Measurements from ENCODE around the gene DLK2.

Gene DLK2

DNA sequence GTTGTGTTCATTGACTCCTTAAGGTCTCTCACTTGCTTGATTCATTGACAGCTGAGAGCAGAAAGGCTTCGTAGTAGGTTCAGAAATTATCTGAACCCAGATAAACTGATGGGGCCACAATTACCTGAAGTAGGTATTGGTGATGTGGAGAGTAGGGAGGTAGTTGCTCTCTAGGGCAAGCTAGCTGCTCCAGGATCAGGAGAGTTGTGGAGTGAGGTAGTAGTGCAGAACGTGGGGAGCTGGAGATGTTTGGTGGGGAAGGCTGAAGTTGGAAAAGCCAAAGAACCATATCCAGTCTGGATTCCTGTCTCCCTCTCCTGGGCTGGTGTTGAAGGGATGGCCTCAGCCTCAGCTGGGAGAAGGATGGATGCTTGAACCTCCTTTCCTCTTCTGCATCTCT, 37.9 kb upstream of the DLK2 start:
- no peak overlapping the region for H3K4me3 ChIP-seq (ENCODE audit: low read length)
- no peaks in the 10 kb centered on the region for H3K27me3 ChIP-seq (ENCODE audit: insufficient read depth, low read length)
- H2AFZ ChIP-seq (ENCODE audit: low read depth, low read length): no peak overlapping the region
- H3K4me1 ChIP-seq (ENCODE audit: insufficient read depth, low read length): no peaks in the 10 kb centered on the region
- H3K36me3 ChIP-seq (ENCODE audit: insufficient read depth, low read length): peaks cover 10% of the 10 kb centered on the region
- H3K9me3 ChIP-seq (ENCODE audit: low read length): no peaks in the 10 kb centered on the region

DNA sequence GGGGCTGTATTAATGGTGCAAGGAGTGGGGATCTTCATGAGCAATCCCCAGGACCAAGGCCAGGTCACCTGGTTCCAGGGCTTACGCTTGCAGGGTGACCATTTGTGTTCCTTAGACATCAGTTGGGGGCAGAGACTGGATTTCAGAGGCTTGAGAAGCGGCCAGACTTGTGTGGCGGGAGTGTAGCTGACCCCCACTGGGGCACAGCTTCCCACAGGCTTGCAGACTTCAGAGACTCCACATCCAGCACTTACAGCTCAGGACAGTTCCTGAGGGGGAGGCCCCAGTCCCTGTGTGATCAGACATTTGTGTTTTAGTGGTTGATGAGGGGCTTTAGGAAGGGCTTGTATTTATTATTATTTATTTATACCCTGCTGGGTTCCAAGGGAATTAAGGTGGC, 37.3 kb upstream of the DLK2 start:
- H3K4me1 ChIP-seq (ENCODE audit: insufficient read depth, low read length): no peaks in the 10 kb centered on the region
- H2AFZ ChIP-seq (ENCODE audit: low read depth, low read length): no peak overlapping the region
- H3K9me3 ChIP-seq (ENCODE audit: low read length): no peaks in the 10 kb centered on the region
- H3K4me3 ChIP-seq (ENCODE audit: low read length): no peak overlapping the region
- no peaks in the 10 kb centered on the region for H3K27me3 ChIP-seq (ENCODE audit: insufficient read depth, low read length)
- peaks cover 4% of the 10 kb centered on the region for H3K36me3 ChIP-seq (ENCODE audit: insufficient read depth, low read length)

DNA sequence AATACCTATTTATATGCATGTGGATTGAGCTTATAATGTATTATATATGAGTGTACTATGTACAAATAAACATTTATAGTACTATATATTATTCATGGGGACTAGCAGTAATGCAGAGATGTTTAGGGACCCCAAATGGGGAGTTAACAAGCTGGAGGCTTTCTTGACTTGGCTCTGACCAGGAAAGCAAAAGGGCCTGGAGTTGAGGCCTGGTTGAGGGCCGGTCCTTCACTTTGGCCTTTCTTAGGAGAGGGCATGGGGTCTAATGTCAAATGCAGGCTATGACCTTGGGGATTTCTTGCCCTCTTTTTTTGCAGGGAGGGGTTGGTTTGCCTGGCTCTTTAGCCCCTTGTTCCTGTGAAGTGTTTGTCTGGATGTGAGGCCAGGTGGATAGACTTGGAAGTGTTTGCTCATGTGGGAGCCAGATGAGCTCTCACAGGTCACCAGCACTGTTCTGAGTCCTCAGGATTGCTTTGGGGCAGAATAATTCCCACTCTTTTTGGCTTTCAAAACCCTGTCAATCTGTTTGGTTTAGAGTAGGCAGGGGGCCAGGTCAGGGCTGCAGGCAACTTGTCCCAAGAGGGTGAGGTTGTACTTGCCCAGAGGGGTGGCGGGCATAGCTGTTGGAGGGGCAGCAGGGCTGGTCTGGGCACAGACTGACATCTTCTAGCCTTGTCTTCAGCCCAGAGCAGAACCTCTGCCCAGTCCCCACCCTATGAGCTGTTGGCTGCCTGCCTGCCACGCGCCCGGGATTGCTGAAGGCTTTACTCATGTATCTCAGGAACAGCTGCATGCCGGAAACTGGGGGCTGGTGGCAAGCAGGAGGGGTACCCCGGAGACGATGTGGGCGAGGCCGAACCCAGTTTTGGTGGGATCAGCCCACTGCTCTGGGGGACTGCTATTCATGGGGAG, 36.7 kb upstream of the DLK2 start:
- no peak overlapping the region for H3K4me3 ChIP-seq (ENCODE audit: low read length)
- no peaks in the 10 kb centered on the region for H3K4me1 ChIP-seq (ENCODE audit: insufficient read depth, low read length)
- no peaks in the 10 kb centered on the region for H3K9me3 ChIP-seq (ENCODE audit: low read length)
- no peak overlapping the region for H2AFZ ChIP-seq (ENCODE audit: low read depth, low read length)
- peaks cover 2% of the 10 kb centered on the region for H3K36me3 ChIP-seq (ENCODE audit: insufficient read depth, low read length)
- H3K27me3 ChIP-seq (ENCODE audit: insufficient read depth, low read length): no peaks in the 10 kb centered on the region

DNA sequence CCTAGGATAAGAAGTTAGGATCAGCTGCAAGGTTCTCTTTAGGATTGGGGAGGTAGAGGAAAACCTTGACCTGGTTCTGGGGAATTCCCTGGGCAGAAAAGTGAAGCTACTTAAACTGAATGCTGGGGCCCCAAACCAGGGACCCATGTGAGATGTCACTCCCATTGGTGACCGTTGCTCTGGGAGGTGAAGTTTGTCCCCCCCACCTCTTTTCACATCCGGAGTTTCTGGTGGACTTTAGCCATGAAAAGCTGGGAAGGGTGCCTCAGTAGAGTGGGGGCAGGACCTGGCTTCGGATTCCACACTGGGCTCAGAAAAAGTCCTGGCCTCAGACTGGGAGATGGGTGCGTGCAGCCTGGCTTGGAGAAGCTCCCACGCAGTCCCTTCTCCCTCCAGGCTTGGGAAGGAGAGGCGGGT, 35.2 kb upstream of the DLK2 start:
- no peak overlapping the region for H2AFZ ChIP-seq (ENCODE audit: low read depth, low read length)
- no peaks in the 10 kb centered on the region for H3K27me3 ChIP-seq (ENCODE audit: insufficient read depth, low read length)
- peaks cover 6% of the 10 kb centered on the region for H3K36me3 ChIP-seq (ENCODE audit: insufficient read depth, low read length)
- H3K4me3 ChIP-seq (ENCODE audit: low read length): no peak overlapping the region
- H3K9me3 ChIP-seq (ENCODE audit: low read length): no peaks in the 10 kb centered on the region
- H3K4me1 ChIP-seq (ENCODE audit: insufficient read depth, low read length): no peaks in the 10 kb centered on the region

GRCh38 chr6:43489277-43490072, 34.1 kb upstream of the DLK2 start:
- Histone ChIP-seq H3K9me3 (ENCODE audit: low read length) (no peaks in the 10 kb centered on the region), H3K4me3 (ENCODE audit: low read length) (no peak overlapping the region), H3K36me3 (ENCODE audit: insufficient read depth, low read length) (peaks cover 6% of the 10 kb centered on the region), H3K27me3 (ENCODE audit: insufficient read depth, low read length) (no peaks in the 10 kb centered on the region), H3K4me1 (ENCODE audit: insufficient read depth, low read length) (no peaks in the 10 kb centered on the region), H2AFZ (ENCODE audit: low read depth, low read length) (no peak overlapping the region)

- H2AFZ ChIP-seq (ENCODE audit: low read depth, low read length): no peak overlapping the region
- H3K4me3 ChIP-seq (ENCODE audit: low read length): no peak overlapping the region
- no peaks in the 10 kb centered on the region for H3K27me3 ChIP-seq (ENCODE audit: insufficient read depth, low read length)
- no peaks in the 10 kb centered on the region for H3K9me3 ChIP-seq (ENCODE audit: low read length)
- H3K4me1 ChIP-seq (ENCODE audit: insufficient read depth, low read length): no peaks in the 10 kb centered on the region
- H3K36me3 ChIP-seq (ENCODE audit: insufficient read depth, low read length): peaks cover 6% of the 10 kb centered on the region
These were observed 33.4 kb upstream of the DLK2 start for GRCh38 chr6:43488667-43489276.

DNA sequence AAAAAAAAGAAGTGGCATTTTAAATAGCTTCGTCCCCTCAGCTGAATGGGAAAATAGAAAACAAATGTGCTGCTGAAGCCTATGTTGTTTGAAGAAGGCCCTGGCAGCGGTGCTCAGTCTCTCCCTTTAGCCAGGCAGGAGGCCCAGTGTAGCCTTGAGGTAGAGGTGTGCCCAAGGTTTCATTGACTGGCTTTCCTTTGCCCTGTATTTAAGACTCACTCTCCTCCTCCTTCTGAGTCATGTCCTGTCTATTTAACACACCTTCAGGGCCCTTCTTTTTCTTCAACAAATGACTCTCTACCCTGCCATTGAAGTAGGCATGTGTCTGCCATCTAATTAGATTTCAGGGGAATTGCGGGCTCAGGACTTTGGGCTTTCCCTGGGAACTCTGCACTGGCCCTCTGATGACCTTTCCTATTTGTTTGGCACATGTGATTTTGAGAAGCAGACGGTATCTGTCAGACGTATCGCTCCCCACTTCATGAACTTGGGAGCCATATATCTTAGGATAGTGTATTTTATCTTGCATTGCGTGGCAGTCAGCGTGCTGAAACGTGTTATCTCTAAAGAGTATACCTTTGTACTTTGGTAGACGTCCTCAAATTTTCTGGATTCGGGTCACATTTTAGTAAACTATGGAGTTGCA, 26.4 kb upstream of the DLK2 start:
- peaks cover 3% of the 10 kb centered on the region for H3K36me3 ChIP-seq (ENCODE audit: insufficient read depth, low read length)
- peaks cover 20% of the 10 kb centered on the region for H3K4me1 ChIP-seq (ENCODE audit: insufficient read depth, low read length)
- no peak overlapping the region for H2AFZ ChIP-seq (ENCODE audit: low read depth, low read length)
- no peaks in the 10 kb centered on the region for H3K9me3 ChIP-seq (ENCODE audit: low read length)
- no peak overlapping the region for H3K4me3 ChIP-seq (ENCODE audit: low read length)
- no peaks in the 10 kb centered on the region for H3K27me3 ChIP-seq (ENCODE audit: insufficient read depth, low read length)

DNA sequence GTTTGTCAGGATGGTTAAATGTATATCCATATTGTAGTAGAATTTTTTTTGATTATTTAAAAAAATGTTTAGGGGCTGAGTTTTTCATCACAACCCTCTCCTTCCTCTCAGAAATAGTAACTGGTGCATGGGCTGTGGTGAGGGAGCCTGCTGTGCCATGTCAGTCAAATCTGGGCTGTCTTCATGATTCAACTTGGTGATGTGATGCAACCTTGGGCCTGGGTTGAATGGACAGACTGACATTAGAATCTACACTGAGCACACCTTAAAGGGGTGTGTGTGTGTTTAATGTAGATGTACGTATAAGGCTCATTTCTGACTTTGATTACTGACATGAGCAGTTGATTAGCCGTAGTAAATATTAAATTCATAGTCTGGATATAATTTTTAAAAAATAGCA, 25.7 kb upstream of the DLK2 start:
- no peaks in the 10 kb centered on the region for H3K9me3 ChIP-seq (ENCODE audit: low read length)
- H3K36me3 ChIP-seq (ENCODE audit: insufficient read depth, low read length): no peaks in the 10 kb centered on the region
- no peaks in the 10 kb centered on the region for H3K27me3 ChIP-seq (ENCODE audit: insufficient read depth, low read length)
- H2AFZ ChIP-seq (ENCODE audit: low read depth, low read length): no peak overlapping the region
- H3K4me3 ChIP-seq (ENCODE audit: low read length): no peak overlapping the region
- peaks cover 20% of the 10 kb centered on the region for H3K4me1 ChIP-seq (ENCODE audit: insufficient read depth, low read length)

- no peaks in the 10 kb centered on the region for H3K27me3 ChIP-seq (ENCODE audit: insufficient read depth, low read length)
- H2AFZ ChIP-seq (ENCODE audit: low read depth, low read length): no peak overlapping the region
- H3K36me3 ChIP-seq (ENCODE audit: insufficient read depth, low read length): no peaks in the 10 kb centered on the region
- H3K4me1 ChIP-seq (ENCODE audit: insufficient read depth, low read length): peaks cover 20% of the 10 kb centered on the region
- peak overlapping the region; percentile 65 for H3K4me3 ChIP-seq (ENCODE audit: low read length)
- no peaks in the 10 kb centered on the region for H3K9me3 ChIP-seq (ENCODE audit: low read length)
These were observed 22.6 kb upstream of the DLK2 start for GRCh38 chr6:43478008-43478372.

DNA sequence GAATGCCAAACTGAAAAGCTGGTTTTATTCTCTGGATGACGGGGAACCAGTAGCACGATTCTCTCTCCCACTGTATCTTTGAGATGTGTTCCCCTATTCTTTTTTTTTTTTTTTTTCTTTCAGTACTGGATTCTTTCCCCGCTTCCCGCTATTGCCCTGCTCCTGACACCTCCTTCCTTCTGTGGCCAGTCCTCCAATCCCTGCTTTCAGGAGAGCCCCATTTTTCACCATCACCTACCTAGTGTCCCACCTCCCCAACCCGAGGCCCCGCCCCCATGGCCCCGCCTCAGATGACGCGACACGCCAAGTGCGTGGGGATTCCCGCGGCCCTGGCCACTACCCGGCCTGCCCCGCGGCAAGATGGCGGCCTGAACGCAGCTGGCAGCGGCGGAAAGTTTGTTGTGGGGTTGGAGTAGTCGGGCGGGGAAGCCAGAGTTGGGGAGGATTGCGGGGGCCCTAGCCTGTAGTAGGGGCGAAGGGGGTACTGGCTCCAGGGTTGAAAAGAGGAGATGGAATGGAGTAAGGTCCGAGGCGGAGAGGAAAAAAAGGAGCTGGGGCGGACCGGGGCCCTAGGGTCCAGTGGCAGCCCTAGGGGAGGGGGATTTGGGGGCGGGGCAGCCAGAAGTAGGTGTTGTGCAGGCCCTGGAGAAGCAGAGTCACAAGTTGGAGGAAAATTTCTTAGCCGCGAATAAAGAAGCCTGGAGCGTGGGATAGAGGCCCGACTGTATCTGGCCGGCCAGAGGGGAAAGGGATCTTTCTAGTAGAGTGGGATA, 22.1 kb upstream of the DLK2 start, which contains the start of gene TJAP1:
TSS of gene TJAP1 (plus strand) at position 336 of the 773 bp plus-strand sequence. CDS start 21,432 bp downstream, outside the sequence.
- Histone ChIP-seq H3K9me3 (ENCODE audit: low read length) (no peaks in the 10 kb centered on the region), H3K4me1 (ENCODE audit: insufficient read depth, low read length) (peaks cover 20% of the 10 kb centered on the region), H2AFZ (ENCODE audit: low read depth, low read length) (peak within 1 kb of the TSS; percentile 95), H3K36me3 (ENCODE audit: insufficient read depth, low read length) (no peaks in the 10 kb centered on the region), H3K27me3 (ENCODE audit: insufficient read depth, low read length) (no peaks in the 10 kb centered on the region), H3K4me3 (ENCODE audit: low read length) (peak within 1 kb of the TSS; percentile 65)

GRCh38 chr6:43476746-43477145, 21.4 kb upstream of the DLK2 start:
- Histone ChIP-seq H3K9me3 (ENCODE audit: low read length) (no peaks in the 10 kb centered on the region), H2AFZ (ENCODE audit: low read depth, low read length) (peak overlapping the region; percentile 95), H3K36me3 (ENCODE audit: insufficient read depth, low read length) (no peaks in the 10 kb centered on the region), H3K27me3 (ENCODE audit: insufficient read depth, low read length) (no peaks in the 10 kb centered on the region), H3K4me1 (ENCODE audit: insufficient read depth, low read length) (peaks cover 20% of the 10 kb centered on the region), H3K4me3 (ENCODE audit: low read length) (peak overlapping the region; percentile 65)

DNA sequence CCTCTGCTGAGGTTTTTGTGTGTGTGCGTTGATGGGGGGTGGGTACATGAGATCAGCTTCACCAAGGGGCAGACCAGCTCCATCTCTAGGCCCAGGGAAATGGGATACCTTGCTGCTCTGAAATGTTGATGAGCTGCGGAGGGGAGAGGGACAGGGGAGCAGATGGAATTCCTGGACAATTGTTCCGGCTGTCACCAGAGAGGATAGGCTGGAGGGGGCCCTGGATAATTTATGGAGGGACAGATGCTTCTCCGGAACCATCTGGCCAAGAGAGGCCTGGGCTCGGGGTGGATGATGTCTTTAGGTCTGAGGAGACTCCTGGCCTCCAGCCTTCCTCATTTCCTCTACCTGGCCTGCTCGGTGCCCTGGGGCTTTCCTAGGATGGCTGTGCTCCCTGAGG, 20.2 kb upstream of the DLK2 start:
- Histone ChIP-seq H3K36me3 (ENCODE audit: insufficient read depth, low read length) (no peaks in the 10 kb centered on the region), H3K4me1 (ENCODE audit: insufficient read depth, low read length) (peaks cover 17% of the 10 kb centered on the region), H3K27me3 (ENCODE audit: insufficient read depth, low read length) (no peaks in the 10 kb centered on the region), H2AFZ (ENCODE audit: low read depth, low read length) (no peak overlapping the region), H3K9me3 (ENCODE audit: low read length) (no peaks in the 10 kb centered on the region), H3K4me3 (ENCODE audit: low read length) (no peak overlapping the region)
